Measurements from ENCODE around the gene DPPA5. TPM values are rescaled to one million over a fixed set of nuclear protein-coding genes. Genes with fewer than 3 reads are reported as not detected.

DPPA5 gene
- total and polyA plus RNA-seq, 2 experiments from 2014 or later, result 3.0 to 12.9 TPM

GRCh38 chr6:73340048-73340447 lies 14.0 kb downstream of the DPPA5 start:
- Mint-ChIP-seq H3K4me1 (peaks cover 7% of the 10 kb centered on the region; the same call in 1 of the 3 replicates), H3K4me3 (no peak overlapping the region), H3K27ac (no peak overlapping the region), H3K36me3 (ENCODE audit: low read depth) (no peaks in the 10 kb centered on the region), H3K9me3 (no peaks in the 10 kb centered on the region), H3K27me3 (ENCODE audit: insufficient read depth, low read depth, poor library complexity) (peaks cover 2% of the 10 kb centered on the region)
- Histone ChIP-seq H3K79me2 (replicated peaks; ENCODE audit: insufficient read depth) (no peaks in the 10 kb centered on the region), H3K4me3 (no peak overlapping the region), H4K20me1 (replicated peaks; ENCODE audit: insufficient read depth) (no peaks in the 10 kb centered on the region), H3K9me2 (ENCODE audit: insufficient read depth) (no peaks in the 10 kb centered on the region), H3K4me2 (no peak overlapping the region), H2AFZ (no peak overlapping the region), H3K27ac (ENCODE audit: low read depth) (no peak overlapping the region), H3K4me1 (ENCODE audit: insufficient read depth) (0 out of 2 replicates have a peak, but pooled peaks cover 4% of the 10 kb centered on the region), H3K36me3 (ENCODE audit: insufficient read depth) (no peaks in the 10 kb centered on the region), H3F3A (replicated peaks; ENCODE audit: low read depth) (no peaks in the 10 kb centered on the region), H3K27me3 (ENCODE audit: insufficient read depth) (no peaks in the 10 kb centered on the region)
- DNase-seq (ENCODE audit: low spot score) (no peak), ATAC-seq (no peak)
- no peak for TF ChIP-seq POLR2AphosphoS5 (IDR thresholded peaks at IDR 0.05; ENCODE audit: low read depth)
- TF ChIP-seq EZH2phosphoT487 (IDR thresholded peaks at IDR 0.05; ENCODE audit: unreplicated experiment), result no peak
- no peak for TF ChIP-seq CTCF (conservative IDR thresholded peaks at IDR 0.05; ENCODE audit: low read depth in 2 of 2)
- no peak for TF ChIP-seq REST (IDR thresholded peaks at IDR 0.05; ENCODE audit: unreplicated experiment)
- TF ChIP-seq NANOG (IDR thresholded peaks at IDR 0.05; ENCODE audit: borderline replicate concordance), result no peak
- no peak for TF ChIP-seq ZNF114 (CRISPR knock-in tag; IDR thresholded peaks at IDR 0.05)
- no peak for TF ChIP-seq ETS1 (IDR thresholded peaks at IDR 0.05)
- TF ChIP-seq EZH2 (IDR thresholded peaks at IDR 0.05; ENCODE audit: low read depth, unreplicated experiment), result no peak
- no peak for TF ChIP-seq CREB1 (CRISPR knock-in tag; IDR thresholded peaks at IDR 0.05; ENCODE audit: low read depth)
- no peak for TF ChIP-seq STAT1 (IDR thresholded peaks at IDR 0.05; ENCODE audit: unreplicated experiment)
- TF ChIP-seq ZNF331 (CRISPR knock-in tag; IDR thresholded peaks at IDR 0.05; ENCODE audit: low read depth), result no peak
- no peak for TF ChIP-seq ZNF462 (CRISPR knock-in tag; IDR thresholded peaks at IDR 0.05)
- TF ChIP-seq JUNB (IDR thresholded peaks at IDR 0.05; ENCODE audit: unreplicated experiment), result no peak
